NCI-H774 (cell line): ENCODE measurements around the gene SIX2.
A peak's percentile ranks its signal among the peaks of the same experiment; 100 is the strongest.

Experiments
- DNase-seq: peaks from one replicate; lab custom pipeline; 2025; lab: John Stamatoyannopoulos, UW

SIX2 gene

DNA sequence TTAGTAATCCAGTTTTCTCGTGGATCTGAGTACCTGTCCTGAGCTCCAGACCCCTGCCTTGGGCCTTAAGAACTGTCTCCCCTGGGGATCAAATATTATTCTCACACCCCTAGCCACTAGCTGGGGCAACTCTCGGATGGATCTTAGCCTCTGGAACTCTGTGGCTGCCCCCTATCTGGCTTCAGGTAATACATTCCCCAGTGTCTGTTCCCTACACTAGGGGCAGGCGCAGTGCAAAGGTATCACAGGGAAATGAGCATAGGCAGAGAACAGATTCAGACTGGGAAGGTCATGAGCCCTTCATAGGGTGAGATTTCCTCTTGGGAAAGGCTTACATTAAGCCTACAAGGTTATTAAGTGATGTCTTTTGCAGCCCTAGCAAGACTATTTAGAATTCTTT, 11.2 kb upstream of the SIX2 start:
- no peak for DNase-seq

DNA sequence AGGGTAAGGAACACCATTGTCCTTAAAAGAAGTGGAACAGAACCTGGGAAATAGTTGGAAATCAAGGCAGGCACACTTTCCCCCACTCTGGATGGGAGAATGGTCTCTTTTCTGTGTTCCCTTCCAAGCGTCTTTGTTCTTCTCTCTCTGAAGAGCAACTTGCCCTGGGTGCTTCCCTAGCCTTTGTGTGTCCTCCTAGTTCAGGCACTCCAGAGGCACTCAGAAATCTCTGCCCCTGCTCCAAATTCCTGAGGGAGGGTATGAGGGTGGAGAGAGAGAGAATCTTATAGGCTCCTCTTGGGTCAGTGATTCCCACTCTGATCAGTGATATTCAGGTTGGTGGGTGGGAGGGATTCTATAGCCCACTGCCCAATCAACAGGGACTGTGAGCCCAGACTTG, 8.8 kb upstream of the SIX2 start:
- no peak for DNase-seq

DNA sequence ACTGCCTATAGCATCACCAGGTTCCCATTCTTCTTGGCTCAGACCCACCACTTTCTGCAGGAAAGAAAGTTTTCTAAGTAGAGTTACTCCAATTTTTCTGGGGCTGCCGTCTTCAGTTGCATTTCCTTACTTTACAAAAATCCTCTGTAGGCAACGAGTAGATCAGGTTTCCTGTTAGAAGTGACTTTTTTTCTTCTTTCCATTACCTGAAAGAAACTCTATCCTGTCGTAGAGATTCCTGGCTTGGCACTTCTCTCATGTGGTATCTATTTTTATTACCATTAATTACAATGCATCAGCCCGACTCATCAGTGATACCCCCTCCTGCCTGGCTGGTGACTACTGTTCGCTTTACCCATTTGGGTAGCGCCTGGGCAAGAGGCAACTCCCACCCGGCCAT, 5.6 kb upstream of the SIX2 start:
- DNase-seq = no peak

DNA sequence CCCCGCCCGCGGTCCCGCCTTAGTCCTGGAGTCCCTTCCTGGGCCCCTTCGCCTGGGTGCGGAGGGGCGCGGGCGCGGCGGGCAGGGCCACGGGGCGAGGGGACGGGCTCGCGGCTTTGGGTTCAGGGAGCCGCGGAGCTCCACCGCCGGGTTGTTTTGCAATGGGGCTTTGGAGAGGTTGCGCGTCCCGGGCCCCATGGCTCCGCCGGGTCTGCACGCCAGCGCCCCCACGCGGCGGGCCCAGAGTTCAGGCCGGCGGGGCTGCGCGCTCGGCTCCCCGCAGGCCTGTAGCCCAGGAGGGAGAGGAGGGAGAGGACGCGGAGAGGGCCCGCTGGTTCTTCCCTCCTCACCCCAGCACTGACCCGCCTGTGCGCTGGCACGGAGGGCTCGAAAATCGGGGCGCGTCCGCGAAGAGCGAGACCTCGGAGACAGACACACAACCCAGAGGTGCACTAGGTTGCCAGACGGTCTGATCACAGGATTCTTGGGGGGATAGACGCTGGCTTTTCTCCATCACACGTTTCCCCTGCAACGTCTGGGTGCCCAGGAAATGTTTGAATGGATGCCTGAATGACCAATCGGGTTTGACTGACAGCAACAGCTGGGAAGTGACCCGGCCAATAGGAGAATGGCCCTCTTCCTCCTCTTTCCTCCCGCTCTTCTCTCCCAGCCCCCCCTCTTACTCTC, 4.9 kb upstream of the SIX2 start:
- peak; percentile 52 for DNase-seq

DNA sequence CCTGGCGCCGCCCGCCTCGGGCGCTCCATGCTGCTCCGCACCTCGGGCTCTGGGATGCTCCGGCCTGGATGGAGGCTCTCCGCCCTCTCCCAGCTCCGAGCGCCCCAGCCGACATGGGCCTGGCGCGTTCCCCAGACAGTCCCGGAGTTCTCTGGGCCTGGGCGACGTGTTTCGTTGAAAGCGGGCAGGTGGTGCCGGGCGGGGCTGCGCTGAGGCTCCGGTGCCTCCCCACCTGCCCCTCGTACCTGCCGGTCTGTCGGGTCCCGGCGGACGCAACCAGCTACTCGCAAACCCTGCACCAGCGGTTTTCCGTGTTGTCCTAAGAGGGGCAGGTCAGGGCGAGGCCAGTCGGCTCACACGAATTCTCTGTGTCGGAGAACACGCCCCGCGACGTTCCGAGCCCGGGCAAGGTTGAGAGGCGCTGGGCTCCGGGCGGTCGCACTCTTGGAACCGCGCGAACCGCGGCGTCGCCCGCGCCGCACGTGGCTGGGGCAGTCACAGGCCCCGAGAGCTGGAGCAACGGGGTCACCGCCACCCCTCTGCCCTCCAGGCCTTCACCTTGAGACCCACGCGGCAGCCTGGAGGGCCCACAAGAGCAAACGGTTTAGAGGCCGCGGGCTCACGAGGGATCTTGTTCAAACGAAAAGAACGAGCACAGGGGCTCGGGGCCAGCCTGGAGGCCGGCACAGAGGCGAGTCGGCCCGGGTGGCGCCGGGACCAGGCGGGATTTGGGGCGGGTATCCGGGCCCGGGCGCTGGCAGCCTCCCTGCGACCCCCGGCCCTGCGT, 4.2 kb upstream of the SIX2 start:
- DNase-seq = no peak

DNA sequence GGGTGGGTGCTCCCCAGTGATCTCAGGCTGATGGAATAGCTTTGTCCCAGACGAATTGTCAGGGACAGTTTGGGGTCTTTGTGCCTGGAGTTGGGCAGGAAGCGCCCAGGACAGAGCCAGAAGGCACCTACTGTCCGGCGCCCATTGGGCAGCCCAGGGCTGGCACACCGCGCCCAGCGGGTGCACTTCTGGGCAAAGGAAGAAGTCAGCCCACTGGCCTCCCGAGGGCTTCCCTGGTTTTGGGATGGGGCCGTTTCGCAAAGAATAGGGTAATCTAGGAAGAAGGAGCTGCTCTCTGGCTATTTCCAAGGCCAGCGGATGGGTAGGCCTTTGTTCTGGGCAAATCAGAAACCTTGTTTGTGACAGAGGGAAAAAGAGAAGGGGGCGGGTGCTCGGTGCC, 3.5 kb upstream of the SIX2 start:
- no peak for DNase-seq

DNA sequence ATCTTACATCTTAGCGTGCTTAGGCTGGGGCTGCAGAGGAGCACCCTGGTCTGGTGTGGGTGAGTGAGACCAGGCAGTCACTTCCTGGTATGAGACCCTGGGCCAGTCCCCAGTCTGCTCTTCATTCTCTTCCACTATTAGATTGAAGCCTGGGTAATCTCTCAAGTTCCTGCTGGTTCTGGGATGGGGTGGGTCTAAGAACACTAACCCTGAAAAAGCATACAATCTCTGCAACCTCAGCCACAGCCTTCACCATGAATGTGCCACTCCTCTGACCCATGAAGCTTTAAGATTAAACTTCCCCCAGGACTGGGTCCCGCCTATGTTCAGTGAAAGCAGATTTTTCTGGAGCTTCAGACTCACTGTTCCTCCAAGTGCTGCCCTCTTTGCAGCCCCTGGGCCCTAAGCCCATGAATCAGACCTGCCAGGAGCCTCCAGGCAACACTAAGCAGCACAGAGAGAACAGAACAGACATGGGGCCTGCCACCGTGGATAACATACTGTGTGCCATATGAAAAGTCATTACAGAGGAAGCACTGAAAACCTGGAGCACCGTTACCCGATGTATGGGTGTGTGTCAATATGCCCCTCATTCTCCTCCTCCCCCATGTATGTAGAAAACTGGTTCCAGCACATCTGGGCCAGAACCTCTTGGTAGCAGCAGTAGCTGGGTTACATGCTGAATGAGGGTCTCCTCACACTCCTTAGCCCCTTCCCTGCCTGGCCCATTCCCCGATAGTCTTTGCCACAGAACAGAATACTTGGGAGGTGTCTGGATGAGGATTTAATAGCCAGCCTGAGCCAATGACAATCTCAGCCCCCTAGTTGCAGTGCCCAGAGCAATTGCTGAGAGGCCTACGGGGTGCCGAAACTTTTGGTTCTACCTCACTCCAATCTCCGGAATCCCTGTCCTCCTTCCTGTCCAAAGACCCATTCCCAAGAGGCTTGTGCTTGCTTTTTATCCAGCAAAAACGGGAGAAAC, 2.7 kb upstream of the SIX2 start:
- no peak for DNase-seq

DNA sequence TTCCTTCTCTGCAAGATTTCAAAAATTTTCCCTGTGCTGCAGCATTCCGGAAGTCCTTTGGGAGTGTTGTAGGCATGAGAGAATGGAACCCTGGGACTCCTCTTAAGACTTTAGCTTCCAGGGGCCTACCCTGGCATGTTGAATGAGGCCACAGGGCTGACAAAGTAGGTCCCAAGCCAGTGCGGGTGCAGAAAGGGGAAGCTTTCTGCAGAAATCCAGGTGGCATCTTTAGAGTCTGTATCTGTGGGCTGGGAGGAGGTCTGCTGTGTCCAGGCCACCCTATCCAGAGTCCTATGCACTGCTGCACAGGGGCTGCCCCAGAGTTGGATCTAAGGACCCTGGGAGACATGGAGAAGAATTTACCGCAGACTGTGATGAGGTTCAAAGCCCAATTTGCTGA, 1.9 kb upstream of the SIX2 start:
- no peak for DNase-seq

DNA sequence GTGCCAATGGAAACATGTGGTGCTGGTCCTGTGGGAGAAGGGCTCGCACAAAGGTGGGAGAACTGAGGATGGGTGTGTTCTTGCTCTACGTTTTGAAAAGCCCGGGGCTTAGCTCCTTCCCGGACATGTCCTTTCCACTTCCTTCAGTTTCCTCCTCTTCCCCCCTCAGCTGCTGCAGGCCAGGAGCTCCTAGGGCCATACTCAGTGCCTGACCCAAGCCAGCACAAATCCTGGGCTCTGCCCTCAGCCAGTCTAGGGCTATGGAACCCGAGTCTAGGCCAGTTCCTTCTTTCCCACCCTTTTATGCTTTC, 1.4 kb upstream of the SIX2 start:
- no peak for DNase-seq

DNA sequence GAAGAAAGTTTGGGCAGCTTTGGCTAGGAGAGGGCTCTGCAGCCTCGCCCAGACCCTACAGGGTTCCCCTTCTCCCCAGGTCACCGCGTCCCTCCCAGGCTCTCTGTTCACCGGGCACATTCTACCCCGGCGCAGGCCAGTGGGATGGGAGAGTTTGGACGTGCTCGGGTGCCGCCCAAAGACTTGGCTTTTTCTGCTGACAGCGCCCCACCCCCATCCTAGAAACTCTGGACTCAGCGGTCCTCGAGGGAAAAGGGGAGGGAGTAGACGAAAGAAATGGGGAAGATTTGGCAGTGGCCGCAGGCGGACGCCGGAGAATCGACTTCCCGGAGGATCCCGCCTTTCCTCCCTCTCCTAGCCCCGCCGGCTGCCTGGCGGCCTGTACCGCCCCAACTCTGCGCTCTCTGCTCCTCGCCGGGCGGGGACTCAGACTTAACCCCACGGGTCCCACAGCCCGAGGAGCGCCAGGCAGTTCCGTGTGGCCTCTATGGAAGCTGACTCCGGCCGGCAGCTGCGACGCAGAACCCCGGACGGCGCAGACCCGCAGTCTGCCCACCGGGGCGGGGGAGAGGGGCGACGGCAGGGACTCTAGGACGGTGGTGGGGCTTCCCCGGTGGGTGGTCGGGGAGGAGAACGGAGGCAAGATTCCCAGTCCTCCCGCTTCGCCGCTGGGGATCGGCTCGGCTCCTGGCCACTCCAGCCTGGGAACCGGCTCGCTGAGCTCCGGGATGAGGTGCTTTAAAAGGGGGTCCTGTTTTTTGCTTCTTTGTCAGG, 863 bp upstream of the SIX2 start:
- no peak for DNase-seq

DNA sequence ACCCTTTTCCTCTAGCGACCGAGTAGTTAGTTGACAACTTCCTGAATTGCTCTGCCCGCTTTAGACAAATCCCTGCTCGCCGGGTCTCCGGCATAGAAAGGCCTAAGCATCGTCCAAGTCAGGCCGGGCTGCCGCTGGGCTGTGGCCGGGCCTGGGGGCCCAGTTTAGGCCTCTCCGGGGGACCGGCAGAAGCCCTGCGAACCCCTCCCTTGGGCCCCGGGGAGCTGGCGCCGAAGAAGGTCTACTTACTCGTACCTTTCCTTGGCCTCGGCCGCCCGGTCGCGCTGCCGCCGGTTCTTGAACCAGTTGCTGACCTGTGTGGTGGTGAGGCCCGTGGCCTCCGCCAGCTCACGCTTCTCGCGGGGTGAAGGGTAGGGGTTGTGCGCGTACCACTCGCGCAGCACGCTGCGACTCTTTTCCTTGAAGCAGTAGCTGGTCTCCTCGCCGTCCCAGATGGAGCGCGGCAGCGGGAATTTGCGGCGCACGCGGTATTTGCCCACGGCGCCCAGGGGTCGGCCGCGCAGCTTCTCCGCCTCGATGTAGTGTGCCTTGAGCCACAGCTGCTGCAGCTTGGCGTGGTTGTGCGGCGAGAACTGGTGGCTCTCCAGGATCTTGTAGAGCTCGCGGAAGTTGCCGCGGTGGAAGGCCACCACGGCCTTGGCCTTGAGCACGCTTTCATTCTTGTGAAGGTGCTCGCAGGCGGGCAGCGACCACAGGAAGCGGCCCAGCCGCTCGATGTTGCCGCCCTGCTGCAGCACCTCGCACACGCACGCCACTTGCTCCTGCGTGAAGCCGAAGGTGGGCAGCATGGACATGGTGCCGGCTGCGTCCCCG, 739 bp downstream of the SIX2 start:
- no peak for DNase-seq

DNA sequence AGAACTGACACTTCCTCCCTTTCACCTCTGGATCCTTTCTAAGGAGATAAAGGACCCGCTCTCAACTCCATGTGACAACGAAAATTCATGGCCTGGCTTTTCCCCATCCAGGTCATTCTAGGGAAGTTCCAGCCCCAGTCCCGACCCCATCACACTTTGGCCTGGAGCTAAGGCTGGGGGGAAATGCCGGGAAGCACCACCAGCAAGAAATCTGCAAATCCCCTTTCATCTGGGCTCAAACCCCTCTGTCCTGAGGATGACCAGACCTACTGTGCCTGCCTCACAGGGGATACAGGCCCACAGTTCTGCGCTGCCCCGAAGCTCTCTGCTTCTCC, 1.3 kb downstream of the SIX2 start:
- DNase-seq = no peak

DNA sequence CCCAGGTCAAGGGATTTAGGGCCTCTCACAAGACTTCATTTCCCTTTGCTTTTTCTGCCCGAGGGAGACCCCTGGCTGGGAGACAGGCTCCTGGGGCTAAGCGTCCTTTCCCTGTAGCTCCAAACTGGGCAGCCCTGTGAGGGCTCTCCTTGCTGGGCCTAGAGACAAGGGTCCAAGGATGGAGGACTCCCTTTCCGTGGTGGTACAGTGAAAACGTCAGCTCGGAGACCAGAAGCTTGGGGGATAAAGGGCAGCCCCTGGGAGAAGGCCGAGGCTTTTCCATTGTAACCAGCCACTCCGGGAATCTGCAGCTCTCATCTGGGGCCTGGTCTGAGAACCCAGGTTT, 2.3 kb downstream of the SIX2 start:
- DNase-seq = no peak

DNA sequence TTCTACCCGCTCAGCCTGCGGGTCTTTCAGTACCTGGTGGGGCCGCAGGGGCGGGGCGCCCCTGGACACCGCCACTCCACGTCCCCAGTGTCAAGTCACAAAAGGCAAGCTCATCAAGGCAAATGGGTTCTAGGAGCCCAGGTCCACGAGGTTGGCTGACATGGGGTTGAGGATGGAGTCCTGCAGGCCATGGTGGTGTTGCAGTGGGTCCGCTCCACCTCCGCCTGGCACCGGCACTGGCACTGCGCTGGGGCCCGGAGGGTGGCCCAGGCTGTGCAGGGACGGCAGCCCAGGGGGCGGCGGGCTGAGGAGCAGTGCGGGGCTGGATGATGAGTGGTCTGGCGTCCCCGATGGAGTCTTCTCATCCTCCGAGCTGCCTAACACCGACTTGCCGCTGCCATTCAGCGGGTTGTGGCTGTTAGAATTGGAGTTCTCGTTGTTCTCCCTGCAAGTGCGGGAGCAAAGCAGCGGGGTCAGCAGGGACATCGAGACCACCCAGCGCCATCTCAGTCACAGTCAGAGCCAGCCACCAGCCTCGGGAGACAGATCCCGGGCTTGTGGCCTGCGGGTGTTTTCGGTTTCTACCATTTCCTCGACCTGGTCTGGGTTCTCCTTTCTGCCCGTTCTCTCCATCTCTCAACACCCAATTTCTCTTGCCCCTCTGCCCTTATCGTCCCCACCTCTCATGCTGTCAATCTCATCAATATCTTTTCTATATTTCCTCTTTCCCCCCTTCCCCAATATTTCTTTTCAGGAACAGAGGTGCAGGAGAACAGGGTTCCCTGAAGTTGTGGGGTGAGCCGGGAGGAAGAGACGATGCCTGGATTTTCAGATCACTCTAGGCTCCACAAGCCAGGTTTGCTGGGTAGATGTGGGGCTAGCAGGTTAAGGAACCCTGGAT, 3.0 kb downstream of the SIX2 start:
- DNase-seq = no peak

DNA sequence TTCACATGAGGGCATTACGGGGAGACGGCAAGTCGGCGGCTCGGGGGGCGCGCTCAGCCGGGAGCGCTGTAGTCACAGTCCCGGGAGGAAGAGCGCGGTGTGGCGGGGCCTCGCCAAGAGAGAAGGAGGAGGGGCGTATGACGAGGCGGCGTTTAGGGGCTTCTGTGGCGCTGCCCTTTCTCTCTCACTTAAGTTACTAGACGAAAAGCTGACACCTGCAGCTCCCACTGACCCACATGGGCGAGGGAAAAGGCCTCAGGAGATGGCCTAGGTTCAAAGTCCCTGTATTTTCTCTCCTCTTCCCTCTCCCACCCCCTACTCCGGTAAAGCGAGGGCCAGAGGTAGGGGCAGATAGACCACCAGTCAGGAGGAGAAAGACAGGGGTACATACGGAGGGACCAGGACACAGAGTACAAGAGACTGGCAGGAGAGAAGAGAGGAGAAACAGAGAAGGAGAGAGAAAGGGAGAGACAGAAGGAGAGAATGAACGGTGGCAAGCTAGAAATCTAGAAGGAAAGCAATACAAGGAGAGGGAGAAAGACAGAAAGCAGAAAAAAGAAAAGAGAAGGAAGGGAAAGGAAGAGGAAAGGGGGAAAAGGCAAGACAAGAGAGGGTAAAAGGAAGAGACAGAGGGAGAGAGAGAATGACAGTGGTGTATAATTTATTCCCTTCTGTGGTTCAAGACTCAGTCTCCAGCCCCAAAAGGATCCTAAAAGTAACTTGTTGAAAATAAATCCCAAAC, 3.8 kb downstream of the SIX2 start:
- no peak for DNase-seq

DNA sequence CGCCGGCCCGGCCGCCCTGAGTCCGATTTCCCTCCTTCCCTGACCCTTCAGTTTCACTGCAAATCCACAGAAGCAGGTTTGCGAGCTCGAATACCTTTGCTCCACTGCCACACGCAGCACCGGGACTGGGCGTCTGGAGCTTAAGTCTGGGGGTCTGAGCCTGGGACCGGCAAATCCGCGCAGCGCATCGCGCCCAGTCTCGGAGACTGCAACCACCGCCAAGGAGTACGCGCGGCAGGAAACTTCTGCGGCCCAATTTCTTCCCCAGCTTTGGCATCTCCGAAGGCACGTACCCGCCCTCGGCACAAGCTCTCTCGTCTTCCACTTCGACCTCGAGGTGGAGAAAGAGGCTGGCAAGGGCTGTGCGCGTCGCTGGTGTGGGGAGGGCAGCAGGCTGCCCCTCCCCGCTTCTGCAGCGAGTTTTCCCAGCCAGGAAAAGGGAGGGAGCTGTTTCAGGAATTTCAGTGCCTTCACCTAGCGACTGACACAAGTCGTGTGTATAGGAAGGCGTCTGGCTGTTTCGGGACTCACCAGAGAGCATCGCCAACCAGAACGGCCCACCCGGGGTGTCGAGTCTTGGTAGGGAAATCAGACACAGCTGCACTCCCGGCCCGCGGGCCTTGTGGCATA, 4.6 kb downstream of the SIX2 start:
- no peak for DNase-seq

DNA sequence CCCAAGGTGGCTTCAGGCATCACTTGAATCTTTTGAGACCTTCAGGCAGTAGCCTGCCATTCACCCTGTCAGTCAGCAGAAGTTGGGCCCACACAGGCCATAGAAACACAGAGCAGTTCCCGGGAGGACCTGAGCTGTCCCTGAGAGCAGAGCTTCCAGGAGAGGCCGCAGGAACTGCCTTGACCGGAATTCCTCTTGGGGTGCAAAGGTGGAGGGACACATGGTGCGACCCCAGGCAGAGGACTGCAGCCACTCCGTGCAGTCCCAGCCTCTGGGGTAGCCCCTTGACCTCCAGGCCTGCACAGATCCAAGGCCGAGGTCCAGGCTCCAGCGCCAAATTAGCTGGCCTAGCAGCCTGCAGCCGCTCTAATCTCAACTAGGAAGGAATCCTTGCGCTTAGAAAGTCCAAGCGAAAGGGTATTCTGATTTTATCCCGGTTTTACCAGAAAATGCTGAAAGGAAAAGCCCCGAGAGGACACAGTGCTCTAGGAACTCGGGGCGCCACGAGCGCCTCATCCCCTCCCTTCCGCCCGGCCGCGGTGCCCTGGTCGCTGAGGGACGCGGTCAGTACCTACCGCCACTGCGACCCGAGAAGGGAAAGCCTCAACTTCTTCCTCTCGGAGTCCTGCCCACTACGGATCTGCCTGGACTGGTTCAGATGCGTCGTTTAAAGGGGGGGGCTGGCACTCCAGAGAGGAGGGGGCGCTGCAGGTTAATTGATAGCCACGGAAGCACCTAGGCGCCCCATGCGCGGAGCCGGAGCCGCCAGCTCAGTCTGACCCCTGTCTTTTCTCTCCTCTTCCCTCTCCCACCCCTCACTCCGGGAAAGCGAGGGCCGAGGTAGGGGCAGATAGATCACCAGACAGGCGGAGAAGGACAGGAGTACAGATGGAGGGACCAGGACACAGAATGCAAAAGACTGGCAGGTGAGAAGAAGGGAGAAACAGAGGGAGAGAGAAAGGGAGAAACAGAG, 5.4 kb downstream of the SIX2 start:
- DNase-seq = no peak

DNA sequence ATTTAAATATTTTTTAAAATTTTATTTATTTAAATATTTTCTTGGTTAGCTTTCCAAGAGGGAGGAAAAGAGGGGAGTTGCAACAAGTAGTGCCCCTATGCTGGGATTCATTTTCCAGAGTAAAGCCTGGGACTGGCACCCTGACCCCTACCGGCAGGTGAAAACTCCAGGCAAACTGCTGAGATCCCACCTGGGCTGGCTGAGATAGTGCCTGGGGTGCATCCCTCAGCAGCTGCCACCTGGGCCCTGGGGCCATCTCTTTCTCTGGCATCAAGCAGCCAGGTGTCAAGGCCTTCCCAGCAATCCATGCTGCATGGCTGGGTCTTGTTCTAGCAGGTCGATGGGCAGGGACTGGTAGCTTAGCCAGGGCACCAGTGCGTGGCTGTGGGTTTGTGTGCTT, 6.6 kb downstream of the SIX2 start:
- DNase-seq = no peak
